PFSK-1 (cell line): ENCODE measurements around the gene FLRT3.

Experiments
- FOXP2 ChIP-seq: optimal IDR thresholded peaks from 2 replicates; pipeline ENCODE3; 2011; ENCODE audit warnings: borderline replicate concordance, control low read depth, inconsistent platforms; ENCODE audit not compliant: insufficient read depth; ENCODE audit errors: extremely low read length, extremely low read depth
- POLR2AphosphoS5 ChIP-seq: IDR thresholded peaks from 2 replicates; pipeline ENCODE4 v1.6.1; 2012; ENCODE audit warnings: low read depth, mild to moderate bottlenecking, control low read depth, low read length, moderate library complexity
- REST ChIP-seq, 2 experiments: IDR thresholded peaks; 2 replicates each; pipeline versions ENCODE4 v1.6.1 to v1.8.0; 2011 to 2012; ENCODE audit warnings: low read depth in 2 of 2, low read length in 2 of 2, control low read depth in 1 of 2, inconsistent platforms in 1 of 2, mild to moderate bottlenecking in 1 of 2, moderate library complexity in 1 of 2; ENCODE audit not compliant: insufficient read depth in 1 of 2
- SIN3A ChIP-seq: IDR thresholded peaks from 2 replicates; pipeline ENCODE4 v1.6.1; 2012; ENCODE audit warnings: mild to moderate bottlenecking, low read length, moderate library complexity, borderline replicate concordance; ENCODE audit not compliant: insufficient read depth
- TAF1 ChIP-seq: IDR thresholded peaks from 2 replicates; pipeline ENCODE4 v1.6.1; 2012; ENCODE audit warnings: low read length, control low read depth, borderline replicate concordance; ENCODE audit not compliant: insufficient read depth

GRCh38 chr20:14337400-14338171 is at the start of gene FLRT3:
- peak; percentile 90 for TF ChIP-seq POLR2AphosphoS5
- peak in 1 of 2 experiments; percentile 53; a peak in 1 of 4 replicates for TF ChIP-seq REST (IDR thresholded peaks at IDR 0.05; ENCODE audit: insufficient read depth in 1 of 2, low read depth in 2 of 2, low read length in 2 of 2)
- TF ChIP-seq SIN3A = no peak
- peak; percentile 88; the same call in 1 of the 2 replicates for TF ChIP-seq TAF1
- TF ChIP-seq FOXP2 = no peak
